Fibroblast of pulmonary artery (primary cell): ENCODE data around the gene RBBP6.

Source experiments
- DNase-seq: peaks from one replicate; pipeline ENCODE4 v3.0.0-alpha.2; 2010; ENCODE audit warnings: low read depth
- H3K4me3 ChIP-seq: replicated peaks from 2 replicates; pipeline ENCODE4 v1.5.1; 2011; ENCODE audit warnings: low read depth, mild to moderate bottlenecking, control low read depth, low read length, moderate library complexity
- CTCF ChIP-seq: IDR thresholded peaks from 2 replicates; pipeline ENCODE4 v1.5.1; 2011; ENCODE audit warnings: mild to moderate bottlenecking, control low read depth, low read length, inconsistent platforms; ENCODE audit errors: missing control alignments

The RBBP6 gene

DNA sequence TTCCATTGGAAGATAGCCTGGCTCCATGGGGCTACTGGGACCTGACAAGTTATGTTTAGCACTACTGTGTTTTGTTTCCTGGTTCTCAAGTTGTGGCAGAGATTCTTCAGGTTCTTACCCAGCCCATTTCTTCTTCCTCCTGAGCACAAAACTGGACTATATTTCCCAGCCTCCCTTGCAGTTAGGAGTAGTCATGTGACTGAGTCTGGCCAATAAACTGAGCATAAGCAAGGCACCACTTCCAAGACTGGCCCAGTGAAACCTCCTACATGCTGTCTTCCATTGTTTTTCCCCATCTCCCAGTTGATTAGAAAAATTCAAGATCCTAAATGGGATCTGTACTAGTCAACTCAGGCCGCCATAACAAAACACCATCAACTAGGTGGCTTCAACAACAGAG, 28.2 kb upstream of the RBBP6 start:
- no peak for TF ChIP-seq CTCF
- no peak for DNase-seq
- no peak overlapping the region for H3K4me3 ChIP-seq

GRCh38 chr16:24511792-24512191, 27.6 kb upstream of the RBBP6 start:
- DNase-seq, result no peak
- H3K4me3 ChIP-seq, result no peak overlapping the region
- no peak for TF ChIP-seq CTCF

GRCh38 chr16:24514096-24514495, 25.3 kb upstream of the RBBP6 start:
- TF ChIP-seq CTCF, result no peak
- DNase-seq, result no peak
- H3K4me3 ChIP-seq, result no peak overlapping the region

DNA sequence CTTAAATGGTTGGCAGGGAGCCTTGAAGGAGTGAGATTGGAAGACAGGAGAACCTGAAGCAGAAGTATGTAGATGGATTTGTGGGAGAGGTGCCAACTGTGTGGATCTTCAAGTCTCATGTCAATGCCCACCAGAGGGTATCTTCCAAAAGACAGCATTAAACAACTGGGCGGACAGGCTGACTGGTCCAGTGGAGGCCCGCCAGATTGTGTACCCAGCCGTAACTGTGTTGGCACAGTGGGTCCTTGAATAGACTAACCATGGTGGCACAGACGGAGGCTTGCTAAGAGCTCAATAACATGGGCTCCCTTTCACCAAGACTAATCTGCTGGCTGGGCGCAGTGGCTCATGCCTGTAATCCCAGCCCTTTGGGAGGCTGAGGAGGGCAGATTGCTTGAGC, 24.2 kb upstream of the RBBP6 start:
- DNase-seq, result no peak
- TF ChIP-seq CTCF, result no peak
- no peak overlapping the region for H3K4me3 ChIP-seq

- DNase-seq, result peak; percentile 93
- no peak overlapping the region for H3K4me3 ChIP-seq
- peak; percentile 97 for TF ChIP-seq CTCF
Observed at GRCh38 chr16:24516900-24517669, 22.3 kb upstream of the RBBP6 start.

DNA sequence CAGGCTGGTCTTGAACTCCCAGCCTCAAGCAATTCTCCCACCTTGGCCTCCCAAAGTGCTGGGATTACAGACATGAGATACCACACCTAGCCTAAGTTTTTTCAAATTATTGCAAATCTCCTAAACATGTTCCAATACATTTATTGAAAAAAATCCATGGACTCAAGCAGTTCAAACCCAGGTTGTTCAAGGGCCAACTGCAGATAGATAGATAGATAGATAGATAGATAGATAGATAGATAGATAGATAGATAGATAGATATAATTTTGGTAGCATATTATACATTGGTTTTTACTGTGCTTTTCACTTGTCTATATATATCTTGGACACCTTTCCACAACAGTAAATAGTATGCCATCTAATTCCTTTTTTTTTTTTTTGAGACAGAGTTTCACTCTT, 20.9 kb upstream of the RBBP6 start:
- TF ChIP-seq CTCF, result no peak
- no peak overlapping the region for H3K4me3 ChIP-seq
- no peak for DNase-seq

DNA sequence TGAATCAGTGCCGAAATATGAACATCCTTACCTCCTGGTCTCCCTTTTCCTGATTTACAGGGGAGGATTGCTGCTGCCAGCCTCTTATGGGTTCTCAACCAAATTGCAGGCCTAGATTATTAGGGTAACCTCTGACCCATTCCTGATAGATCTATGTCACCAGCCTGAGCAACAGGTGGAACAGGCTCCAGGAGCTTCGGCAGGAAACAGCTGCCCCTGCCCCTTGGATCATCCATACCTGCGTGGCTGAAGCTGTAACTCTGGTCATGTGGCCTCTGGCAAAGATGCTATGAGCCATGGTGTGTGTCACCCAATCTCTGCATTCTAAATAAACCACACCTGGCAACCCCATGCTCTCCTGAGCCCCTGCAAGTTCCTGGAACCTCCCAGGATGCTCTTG, 18.4 kb upstream of the RBBP6 start:
- no peak for TF ChIP-seq CTCF
- H3K4me3 ChIP-seq, result no peak overlapping the region
- no peak for DNase-seq
